IMR-90 (cell line): ENCODE measurements around the gene NANS.

Experiments
- BHLHE40 ChIP-seq: fragments of 150-350 bp; IDR thresholded peaks from 2 replicates; pipeline ENCODE4 v1.6.1; 2016; ENCODE audit warnings: mild to moderate bottlenecking, low read depth, low read length
- CEBPB ChIP-seq: IDR thresholded peaks from 2 replicates; pipeline ENCODE4 v1.6.1; 2012; ENCODE audit warnings: low read depth, low read length, improper control_type of control experiment
- CHD1 ChIP-seq: IDR thresholded peaks from 2 replicates; pipeline ENCODE4 v1.6.1; 2012; ENCODE audit warnings: low read depth, low read length, improper control_type of control experiment
- CTCF ChIP-seq: conservative IDR thresholded peaks from 2 replicates; pipeline ENCODE4 v1.5.1; 2012; ENCODE audit warnings: mild to moderate bottlenecking, low read depth, low read length, improper control_type of control experiment
- FOS ChIP-seq: fragments of 150-350 bp; IDR thresholded peaks from 2 replicates; pipeline ENCODE4 v1.6.1; 2016; ENCODE audit warnings: low read depth, low read length
- MAZ ChIP-seq: IDR thresholded peaks from 2 replicates; pipeline ENCODE4 v1.6.1; 2012; ENCODE audit warnings: low read depth, mild to moderate bottlenecking, low read length, improper control_type of control experiment, moderate library complexity, borderline replicate concordance
- MXI1 ChIP-seq: IDR thresholded peaks from 2 replicates; pipeline ENCODE4 v1.6.1; 2012; ENCODE audit warnings: low read depth, mild to moderate bottlenecking, low read length, moderate library complexity, borderline replicate concordance
- NFE2L2 ChIP-seq: fragments of 150-350 bp; IDR thresholded peaks from 2 replicates; pipeline ENCODE4 v1.6.1; 2016; ENCODE audit warnings: low read depth, mild to moderate bottlenecking, low read length
- POLR2A ChIP-seq: IDR thresholded peaks from 2 replicates; pipeline ENCODE4 v1.6.1; 2012; ENCODE audit warnings: mild to moderate bottlenecking, low read depth, low read length
- RAD21 ChIP-seq: IDR thresholded peaks from 2 replicates; pipeline ENCODE4 v1.6.1; 2012; ENCODE audit warnings: low read length, improper control_type of control experiment
- RFX5 ChIP-seq: IDR thresholded peaks from 2 replicates; pipeline ENCODE4 v1.8.0; 2012; ENCODE audit warnings: low read depth, mild to moderate bottlenecking, low read length, moderate library complexity
- SMC3 ChIP-seq: fragments of 150-350 bp; IDR thresholded peaks from 2 replicates; pipeline ENCODE4 v1.6.1; 2016; ENCODE audit warnings: low read depth, mild to moderate bottlenecking, antibody characterized with exemption, low read length, moderate library complexity
- USF2 ChIP-seq: fragments of 150-350 bp; IDR thresholded peaks from 2 replicates; pipeline ENCODE4 v1.6.1; 2017; ENCODE audit warnings: mild to moderate bottlenecking, antibody characterized with exemption, low read length, low read depth

GRCh38 chr9:98086461-98086860, 29.9 kb downstream of the NANS start:
- TF ChIP-seq POLR2A (no peak), CTCF (no peak), CHD1 (no peak), RAD21 (no peak), MAZ (no peak), CEBPB (no peak), MXI1 (no peak), RFX5 (no peak), USF2 (no peak), BHLHE40 (no peak), SMC3 (no peak), NFE2L2 (no peak), FOS (no peak)
